Activated T-helper 17 cell treated with anti-CD3 and anti-CD28 coated beads, Interleukin-2, amount 50 U/mL, for 72 hours (primary cell): Measurements from ENCODE around the gene NCKAP5. TPM values are rescaled to one million over a fixed set of nuclear protein-coding genes. Genes with fewer than 3 reads are reported as not detected.

Experiments
- ATAC-seq: fragments of 150-1000 bp; cut with Tn5 transposase; replicated peaks from 2 replicates; pipeline ENCODE4 v1.10.0; 2021; ENCODE audit warnings: mild to moderate bottlenecking, moderate library complexity
- H3K27ac Mint-ChIP-seq: one replicate; pipeline ENCODE4 v1.8.0; 2022; ENCODE audit warnings: mixed read lengths
- H3K27me3 Mint-ChIP-seq: one replicate; pipeline ENCODE4 v1.8.0; 2022; ENCODE audit warnings: mixed read lengths
- H3K36me3 Mint-ChIP-seq: one replicate; pipeline ENCODE4 v1.8.0; 2022; ENCODE audit warnings: low read depth, mild to moderate bottlenecking, mixed read lengths
- H3K4me1 Mint-ChIP-seq: one replicate; pipeline ENCODE4 v1.8.0; 2022; ENCODE audit warnings: mixed read lengths
- H3K4me3 Mint-ChIP-seq: one replicate; pipeline ENCODE4 v1.8.0; 2022; ENCODE audit warnings: mild to moderate bottlenecking, mixed read lengths
- H3K9me3 Mint-ChIP-seq: one replicate; pipeline ENCODE4 v1.8.0; 2022; ENCODE audit warnings: mixed read lengths
- total RNA-seq, 2 donors: library from RNA; stranded (reverse); gene quantifications; one replicate each; pipeline ENCODE4 v1.2.3, GENCODE V29; 2022

Gene NCKAP5
- total RNA-seq, 2 donors from 2014 or later = not detected

DNA sequence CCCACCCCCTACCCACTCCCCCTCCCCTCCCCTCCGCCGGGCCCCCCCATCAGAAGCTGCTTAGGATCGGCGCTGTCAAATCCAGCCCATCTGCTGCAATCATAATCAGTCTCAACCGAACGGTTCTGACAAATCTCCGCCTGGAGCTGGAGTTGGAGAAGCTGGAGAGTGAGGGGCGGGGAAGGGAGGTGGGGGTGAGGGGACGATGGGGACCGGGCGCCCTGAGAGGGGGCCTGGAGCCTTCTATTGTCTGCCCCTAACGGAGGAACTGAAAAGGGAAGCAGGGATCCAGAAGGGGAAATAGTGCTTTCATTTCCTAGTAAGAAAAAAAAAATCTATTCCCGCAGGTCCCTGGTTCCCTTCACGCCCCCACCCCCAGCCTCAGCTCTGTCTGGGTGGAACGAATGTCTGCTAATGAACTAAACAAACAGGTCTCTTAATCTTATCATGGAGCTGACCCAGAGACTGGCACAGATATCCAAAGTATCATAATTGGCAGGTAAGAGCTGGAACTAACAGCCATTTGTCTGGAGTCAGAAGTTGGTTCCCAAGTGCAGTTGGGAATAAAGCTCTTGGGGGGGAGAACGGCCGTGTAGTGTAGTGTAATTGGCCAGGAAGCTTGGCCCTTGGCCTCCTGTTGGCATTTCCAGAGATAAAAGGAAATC is 301.2 kb downstream of the NCKAP5 start:
- no peak for ATAC-seq
- H3K27me3 Mint-ChIP-seq = peaks cover 21% of the 10 kb centered on the region
- no peak overlapping the region for H3K4me3 Mint-ChIP-seq
- H3K9me3 Mint-ChIP-seq = peaks cover 3% of the 10 kb centered on the region
- H3K36me3 Mint-ChIP-seq = no peaks in the 10 kb centered on the region
- no peak overlapping the region for H3K27ac Mint-ChIP-seq
- H3K4me1 Mint-ChIP-seq = no peaks in the 10 kb centered on the region

DNA sequence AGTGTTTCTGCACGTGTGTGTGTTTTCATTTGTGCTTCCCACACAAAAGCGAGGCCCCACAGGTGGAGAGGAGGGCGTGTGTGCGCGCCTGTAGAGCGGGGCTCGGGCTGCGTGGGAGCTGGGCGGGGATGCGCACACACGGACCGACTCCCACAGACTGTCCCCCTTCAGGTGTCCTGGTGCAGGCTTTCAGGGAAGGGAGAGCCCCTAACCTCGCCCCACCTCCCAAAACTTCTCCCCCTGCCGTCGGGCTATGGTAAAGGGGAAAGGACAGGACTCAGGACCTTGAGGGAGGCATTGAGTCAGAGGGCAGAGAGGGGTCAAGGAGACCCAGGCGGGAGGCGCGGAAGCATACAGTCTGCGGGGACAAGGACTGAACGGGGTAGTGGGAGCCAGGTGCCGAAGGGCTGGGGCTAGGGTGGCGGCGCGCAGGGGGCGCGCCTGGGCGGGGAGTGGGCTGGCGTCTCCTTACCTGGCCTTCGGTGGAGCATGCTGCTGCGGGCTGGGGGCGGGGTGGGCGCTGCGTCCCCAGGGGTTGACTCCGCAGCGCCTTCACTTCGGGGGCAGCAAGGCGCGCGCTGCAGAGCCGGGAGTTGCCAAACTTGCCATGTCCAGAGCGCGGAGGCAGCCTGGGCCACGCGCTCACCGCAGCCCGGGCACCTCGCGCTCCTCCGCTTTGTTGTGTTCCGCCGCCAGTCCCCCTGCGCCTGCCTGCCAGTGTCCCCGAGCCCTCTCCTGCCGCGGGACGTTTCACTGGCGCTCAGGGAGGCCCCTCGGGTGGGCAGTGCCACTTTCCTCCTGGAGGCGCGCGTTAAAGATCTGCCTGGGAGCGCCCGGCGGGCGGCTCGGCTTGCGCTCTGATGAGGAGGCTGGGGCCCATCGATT is 302.0 kb downstream of the NCKAP5 start:
- H3K4me1 Mint-ChIP-seq = no peaks in the 10 kb centered on the region
- no peak overlapping the region for H3K27ac Mint-ChIP-seq
- peaks cover 21% of the 10 kb centered on the region for H3K27me3 Mint-ChIP-seq
- H3K36me3 Mint-ChIP-seq = no peaks in the 10 kb centered on the region
- ATAC-seq = no peak
- H3K4me3 Mint-ChIP-seq = no peak overlapping the region
- peaks cover 3% of the 10 kb centered on the region for H3K9me3 Mint-ChIP-seq

DNA sequence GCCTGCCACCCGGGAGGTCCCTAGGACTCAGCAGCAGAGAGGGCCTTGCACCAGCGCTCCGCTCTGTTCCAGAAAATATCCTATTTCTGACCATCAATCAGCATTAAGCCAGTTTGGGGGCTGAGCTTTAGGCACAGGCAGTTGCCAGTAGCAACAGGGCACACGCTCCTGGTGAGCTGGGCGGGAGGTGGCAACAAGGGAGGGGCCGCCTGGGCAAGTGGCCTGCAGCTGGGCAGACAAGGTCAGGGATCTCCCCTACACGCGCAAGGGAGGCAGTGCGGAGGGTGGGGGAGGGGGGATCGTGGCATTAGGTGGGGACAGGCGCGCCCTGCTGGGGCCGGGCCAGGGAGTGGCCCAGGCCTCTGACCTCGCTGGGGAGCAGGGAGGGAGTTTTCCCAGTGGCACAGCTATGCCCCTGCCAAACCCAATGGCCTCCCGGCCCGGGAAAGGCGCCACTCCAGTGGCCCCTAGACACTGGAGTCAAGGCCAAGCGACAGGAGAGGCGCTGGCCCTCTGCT is 302.8 kb downstream of the NCKAP5 start:
- ATAC-seq = no peak
- no peaks in the 10 kb centered on the region for H3K36me3 Mint-ChIP-seq
- no peak overlapping the region for H3K4me3 Mint-ChIP-seq
- peaks cover 3% of the 10 kb centered on the region for H3K9me3 Mint-ChIP-seq
- H3K27ac Mint-ChIP-seq = no peak overlapping the region
- H3K4me1 Mint-ChIP-seq = no peaks in the 10 kb centered on the region
- H3K27me3 Mint-ChIP-seq = peaks cover 21% of the 10 kb centered on the region

DNA sequence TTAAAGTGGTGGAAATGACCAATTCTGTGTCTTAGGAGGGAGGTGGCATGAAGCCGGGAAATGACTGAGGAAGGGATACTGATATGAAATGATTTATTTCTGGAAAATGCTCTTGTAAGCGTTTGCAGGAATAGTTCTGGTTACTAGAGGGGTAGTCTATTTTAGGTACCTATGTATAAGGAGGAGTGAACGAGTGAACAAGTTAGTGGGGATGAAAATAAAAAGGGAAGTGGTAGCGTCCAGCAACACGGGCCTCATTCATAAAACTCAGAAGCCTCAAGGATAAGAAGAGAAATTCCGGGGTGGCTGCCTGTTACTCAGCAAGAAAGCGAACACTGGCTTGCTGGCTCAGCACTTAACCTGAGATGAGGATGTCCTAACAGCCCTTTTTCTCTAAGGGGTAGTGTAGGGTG is 303.3 kb downstream of the NCKAP5 start:
- Mint-ChIP-seq H3K4me1 (no peaks in the 10 kb centered on the region), H3K36me3 (no peaks in the 10 kb centered on the region), H3K27ac (no peak overlapping the region), H3K9me3 (peaks cover 3% of the 10 kb centered on the region), H3K27me3 (peaks cover 21% of the 10 kb centered on the region), H3K4me3 (no peak overlapping the region)
- ATAC-seq = no peak

DNA sequence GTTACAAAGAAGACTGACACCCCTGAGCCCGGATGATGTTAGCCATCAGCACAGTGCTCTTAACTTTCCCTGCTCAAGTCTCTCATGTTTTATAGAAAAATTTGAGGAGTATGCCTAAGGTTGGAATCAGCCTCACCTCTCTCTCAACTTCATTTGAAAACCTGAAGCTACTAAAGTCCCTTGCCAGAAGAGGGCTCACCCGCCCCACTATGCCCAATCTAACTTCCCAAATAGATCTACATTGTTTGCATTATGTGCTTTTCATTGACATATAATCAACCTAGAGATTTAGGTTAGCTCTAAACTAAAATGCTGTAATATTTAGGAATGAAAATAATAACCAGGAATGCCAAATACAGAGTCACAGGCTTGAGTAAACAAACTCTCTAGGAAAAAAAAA is 305.4 kb downstream of the NCKAP5 start:
- Mint-ChIP-seq H3K27ac (no peak overlapping the region), H3K36me3 (no peaks in the 10 kb centered on the region), H3K9me3 (peaks cover 5% of the 10 kb centered on the region), H3K4me3 (no peak overlapping the region), H3K27me3 (peaks cover 24% of the 10 kb centered on the region), H3K4me1 (no peaks in the 10 kb centered on the region)
- ATAC-seq = no peak

DNA sequence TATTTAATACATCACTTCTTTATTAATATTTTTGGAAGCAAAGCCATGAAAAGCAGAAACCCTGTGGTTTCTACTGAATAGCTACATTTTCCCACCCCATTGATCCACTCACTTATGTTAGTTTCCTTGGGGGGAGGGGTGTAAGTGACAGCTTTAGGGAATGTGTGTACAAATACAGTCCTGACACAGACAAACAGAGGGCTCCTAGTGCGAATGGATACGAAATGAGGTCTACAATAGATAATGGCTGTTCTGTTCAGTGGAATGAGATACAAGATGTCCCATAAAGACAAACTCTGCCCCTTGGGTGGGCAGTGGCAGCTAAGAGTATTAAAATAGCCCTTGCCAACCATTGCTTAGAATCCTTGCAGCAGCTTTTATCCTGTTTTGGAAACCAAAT is 312.9 kb downstream of the NCKAP5 start:
- H3K4me1 Mint-ChIP-seq = no peaks in the 10 kb centered on the region
- ATAC-seq = no peak
- no peak overlapping the region for H3K4me3 Mint-ChIP-seq
- H3K27me3 Mint-ChIP-seq = peaks cover 3% of the 10 kb centered on the region
- H3K27ac Mint-ChIP-seq = no peak overlapping the region
- peaks cover 5% of the 10 kb centered on the region for H3K9me3 Mint-ChIP-seq
- no peaks in the 10 kb centered on the region for H3K36me3 Mint-ChIP-seq

DNA sequence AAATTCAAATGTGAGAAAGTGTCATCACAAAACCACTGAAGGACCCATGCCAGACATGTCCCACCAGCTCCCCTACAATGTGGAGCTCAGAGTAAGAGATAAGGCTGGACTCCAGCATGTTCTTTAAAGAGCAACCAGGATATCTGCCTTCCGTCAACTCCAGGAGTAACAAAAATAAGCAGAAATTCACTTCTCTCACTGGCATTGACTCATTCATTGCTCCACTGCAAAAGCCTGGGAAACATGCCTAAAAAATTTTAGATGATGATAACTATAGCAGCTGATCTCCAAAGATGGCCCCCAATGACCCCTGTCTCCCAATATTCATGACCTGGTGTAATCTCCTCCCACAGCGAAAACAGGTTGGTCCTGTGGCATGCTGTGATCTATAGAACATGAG is 314.5 kb downstream of the NCKAP5 start:
- Mint-ChIP-seq H3K4me1 (no peaks in the 10 kb centered on the region), H3K9me3 (peaks cover 3% of the 10 kb centered on the region), H3K4me3 (no peak overlapping the region), H3K27ac (no peak overlapping the region), H3K27me3 (no peaks in the 10 kb centered on the region), H3K36me3 (no peaks in the 10 kb centered on the region)
- no peak for ATAC-seq

DNA sequence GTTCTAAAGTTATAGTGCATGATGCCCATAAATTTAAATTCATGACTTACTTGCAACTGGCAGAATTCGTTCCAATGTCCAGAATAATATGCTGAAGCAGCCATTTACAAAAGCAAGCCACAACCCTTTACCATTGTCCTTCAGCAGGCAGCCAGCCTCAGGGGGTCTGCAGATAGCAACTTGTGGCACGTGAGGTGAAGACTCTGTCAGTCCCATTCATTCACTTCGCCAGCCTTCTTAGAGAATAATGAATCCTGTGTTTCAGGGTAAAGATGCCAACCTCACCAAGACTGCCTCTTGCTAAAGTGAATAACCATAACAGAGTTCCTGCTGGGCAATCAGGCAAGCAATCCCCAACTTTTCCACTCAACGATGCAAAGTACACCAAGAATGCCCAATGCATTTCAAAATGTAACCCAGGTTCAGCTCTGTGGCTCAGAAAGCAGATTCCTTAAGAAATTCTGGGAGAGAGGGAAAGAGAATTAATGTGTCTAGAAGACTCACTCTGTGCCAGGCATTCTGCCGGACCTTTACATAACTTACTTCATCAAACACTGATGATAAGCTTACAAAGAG is 315.4 kb downstream of the NCKAP5 start:
- Mint-ChIP-seq H3K9me3 (peaks cover 3% of the 10 kb centered on the region), H3K4me1 (no peaks in the 10 kb centered on the region), H3K4me3 (no peak overlapping the region), H3K36me3 (no peaks in the 10 kb centered on the region), H3K27ac (no peak overlapping the region), H3K27me3 (no peaks in the 10 kb centered on the region)
- no peak for ATAC-seq

DNA sequence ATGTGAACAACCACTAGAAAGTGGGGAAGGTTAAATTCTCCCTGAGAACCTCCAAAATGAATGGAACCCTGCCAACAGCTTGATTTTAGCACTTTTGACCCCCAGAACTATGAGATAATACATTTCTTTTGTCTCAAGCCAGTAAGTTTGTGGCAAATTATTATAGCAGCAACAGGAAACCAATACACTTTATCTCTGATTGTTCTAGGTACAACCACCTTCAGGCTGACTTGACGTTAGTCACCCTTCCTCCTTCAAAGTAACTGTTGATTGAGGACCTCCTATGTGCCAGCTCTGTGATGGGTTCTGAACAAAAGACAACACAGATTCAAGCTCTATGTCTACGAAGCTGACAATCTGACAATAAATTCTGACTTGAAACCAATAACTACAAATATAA is 318.9 kb downstream of the NCKAP5 start:
- Mint-ChIP-seq H3K4me1 (no peaks in the 10 kb centered on the region), H3K36me3 (no peaks in the 10 kb centered on the region), H3K9me3 (peaks cover 3% of the 10 kb centered on the region), H3K27me3 (no peaks in the 10 kb centered on the region), H3K4me3 (no peak overlapping the region), H3K27ac (no peak overlapping the region)
- ATAC-seq = no peak

DNA sequence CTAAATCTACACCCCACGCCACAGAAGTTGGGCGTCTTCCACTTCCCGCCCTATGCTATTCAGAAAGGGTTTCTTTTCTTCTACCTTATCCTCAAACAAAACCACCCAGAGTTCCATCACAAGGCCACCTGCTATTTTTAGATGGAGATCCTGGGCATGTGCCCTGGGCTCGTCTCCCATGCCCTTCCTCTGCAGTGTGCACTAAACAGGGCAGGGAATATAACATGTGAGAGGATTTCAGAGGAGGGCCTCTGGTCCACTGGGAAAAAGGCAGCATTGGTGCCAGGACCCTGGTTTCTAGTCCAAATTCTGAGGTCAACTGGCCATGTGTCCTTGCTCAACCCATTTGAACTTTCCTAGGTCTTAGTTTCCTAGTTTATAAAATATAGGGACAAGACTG is 320.0 kb downstream of the NCKAP5 start:
- no peak for ATAC-seq
- Mint-ChIP-seq H3K9me3 (peaks cover 3% of the 10 kb centered on the region), H3K27ac (no peak overlapping the region), H3K4me1 (no peaks in the 10 kb centered on the region), H3K27me3 (no peaks in the 10 kb centered on the region), H3K4me3 (no peak overlapping the region), H3K36me3 (no peaks in the 10 kb centered on the region)

DNA sequence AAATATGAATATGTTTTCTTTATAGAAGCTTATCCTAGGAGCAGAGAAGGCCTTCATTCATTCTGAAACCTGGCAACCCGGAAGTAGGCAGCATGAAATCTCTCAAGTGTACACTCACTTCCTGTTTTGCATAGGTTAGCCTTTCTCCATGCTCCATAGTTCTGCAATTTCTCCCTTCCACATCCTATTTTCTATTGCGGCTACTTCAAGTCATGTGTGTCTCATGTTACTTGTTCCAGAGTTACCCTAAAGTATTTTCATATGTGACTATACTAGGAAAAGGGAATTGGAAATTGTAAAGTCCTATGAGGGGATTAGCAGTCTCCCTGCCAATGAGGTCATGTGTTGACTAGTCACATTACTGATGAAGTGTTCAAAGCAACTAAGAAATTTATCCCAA is 320.6 kb downstream of the NCKAP5 start:
- Mint-ChIP-seq H3K4me3 (no peak overlapping the region), H3K27me3 (no peaks in the 10 kb centered on the region), H3K9me3 (peaks cover 3% of the 10 kb centered on the region), H3K4me1 (no peaks in the 10 kb centered on the region), H3K27ac (no peak overlapping the region), H3K36me3 (no peaks in the 10 kb centered on the region)
- ATAC-seq = no peak

DNA sequence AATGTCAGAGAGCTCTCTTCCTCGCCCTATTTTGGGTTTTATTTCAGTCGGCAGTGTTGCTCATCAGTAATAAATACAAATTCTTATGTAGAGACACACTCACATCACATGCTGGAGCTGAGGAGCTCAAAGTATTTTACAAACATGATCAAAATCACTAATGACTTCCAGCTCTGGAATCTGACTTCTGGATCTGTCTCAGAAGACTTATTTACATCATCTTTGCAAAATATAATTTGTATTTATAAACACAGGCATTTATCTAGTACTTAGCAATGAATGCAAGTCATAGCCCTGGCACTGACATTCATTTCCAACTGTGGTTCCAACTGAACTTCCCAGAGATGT is 327.1 kb downstream of the NCKAP5 start:
- Mint-ChIP-seq H3K4me1 (no peaks in the 10 kb centered on the region), H3K27me3 (no peaks in the 10 kb centered on the region), H3K9me3 (no peaks in the 10 kb centered on the region), H3K36me3 (no peaks in the 10 kb centered on the region), H3K27ac (no peak overlapping the region), H3K4me3 (no peak overlapping the region)
- ATAC-seq = no peak

DNA sequence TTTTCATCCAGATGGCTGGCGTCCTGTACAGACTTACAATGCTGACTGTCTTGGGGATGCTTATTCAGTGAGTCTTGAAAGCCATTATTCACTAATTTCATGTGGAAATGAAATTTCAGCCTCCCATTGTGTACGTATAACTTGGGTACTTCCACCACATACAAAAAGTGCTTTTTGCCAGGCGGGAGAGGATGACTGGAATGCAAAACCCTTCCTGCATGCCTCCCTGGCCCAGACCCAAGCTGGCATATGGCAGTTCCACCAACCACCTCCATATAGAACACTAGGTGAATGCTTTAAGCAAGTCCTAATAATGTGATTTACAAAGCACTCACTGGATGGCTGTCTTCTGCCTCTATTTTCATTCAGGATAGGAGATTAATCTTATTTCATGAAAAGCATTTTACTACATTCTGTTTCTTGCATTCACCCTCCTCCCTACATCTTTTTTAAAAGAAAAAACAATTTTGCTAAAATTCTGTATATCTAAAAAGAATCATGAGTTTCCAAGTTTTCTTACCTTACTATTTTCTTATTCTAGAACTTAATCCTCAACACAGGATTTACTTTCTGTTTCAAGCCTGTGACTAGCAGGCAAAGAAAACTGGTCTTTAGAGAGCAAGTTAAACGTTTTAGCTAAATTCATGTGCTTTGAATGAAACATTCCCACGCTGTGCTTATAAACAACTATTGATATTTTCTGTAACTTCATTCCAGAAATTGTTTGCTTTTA is 327.6 kb downstream of the NCKAP5 start:
- no peaks in the 10 kb centered on the region for H3K9me3 Mint-ChIP-seq
- H3K27me3 Mint-ChIP-seq = no peaks in the 10 kb centered on the region
- ATAC-seq = no peak
- H3K4me1 Mint-ChIP-seq = no peaks in the 10 kb centered on the region
- H3K36me3 Mint-ChIP-seq = no peaks in the 10 kb centered on the region
- no peak overlapping the region for H3K27ac Mint-ChIP-seq
- no peak overlapping the region for H3K4me3 Mint-ChIP-seq

DNA sequence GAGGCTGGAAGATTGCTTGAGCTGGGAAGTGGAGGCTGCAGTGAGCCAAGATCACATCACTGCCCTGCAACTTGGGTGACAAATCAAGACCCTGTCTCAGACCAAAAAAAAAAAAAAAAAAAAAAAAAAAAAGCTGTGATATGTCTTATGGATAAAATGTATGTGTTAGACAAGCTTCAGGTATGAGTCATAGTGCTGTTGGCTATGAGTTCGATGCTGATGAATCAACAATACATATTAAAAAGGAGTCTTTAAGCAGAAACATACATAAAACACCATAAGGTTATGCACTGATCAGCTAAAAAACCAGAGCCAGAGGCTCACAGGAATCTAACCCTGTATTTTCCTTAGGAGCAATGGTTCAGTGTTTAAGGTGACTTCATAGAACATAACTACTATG is 332.3 kb downstream of the NCKAP5 start:
- H3K36me3 Mint-ChIP-seq = no peaks in the 10 kb centered on the region
- no peaks in the 10 kb centered on the region for H3K4me1 Mint-ChIP-seq
- H3K27me3 Mint-ChIP-seq = peaks cover 3% of the 10 kb centered on the region
- H3K9me3 Mint-ChIP-seq = peaks cover 6% of the 10 kb centered on the region
- H3K4me3 Mint-ChIP-seq = no peak overlapping the region
- no peak for ATAC-seq
- no peak overlapping the region for H3K27ac Mint-ChIP-seq
